ENCODE measurements around the gene RNF181. TPM values are rescaled to one million over a fixed set of nuclear protein-coding genes. Genes with fewer than 3 reads are reported as not detected.

RNF181 gene
- total RNA-seq, 1 experiment from 2014 or later: 123 TPM

DNA sequence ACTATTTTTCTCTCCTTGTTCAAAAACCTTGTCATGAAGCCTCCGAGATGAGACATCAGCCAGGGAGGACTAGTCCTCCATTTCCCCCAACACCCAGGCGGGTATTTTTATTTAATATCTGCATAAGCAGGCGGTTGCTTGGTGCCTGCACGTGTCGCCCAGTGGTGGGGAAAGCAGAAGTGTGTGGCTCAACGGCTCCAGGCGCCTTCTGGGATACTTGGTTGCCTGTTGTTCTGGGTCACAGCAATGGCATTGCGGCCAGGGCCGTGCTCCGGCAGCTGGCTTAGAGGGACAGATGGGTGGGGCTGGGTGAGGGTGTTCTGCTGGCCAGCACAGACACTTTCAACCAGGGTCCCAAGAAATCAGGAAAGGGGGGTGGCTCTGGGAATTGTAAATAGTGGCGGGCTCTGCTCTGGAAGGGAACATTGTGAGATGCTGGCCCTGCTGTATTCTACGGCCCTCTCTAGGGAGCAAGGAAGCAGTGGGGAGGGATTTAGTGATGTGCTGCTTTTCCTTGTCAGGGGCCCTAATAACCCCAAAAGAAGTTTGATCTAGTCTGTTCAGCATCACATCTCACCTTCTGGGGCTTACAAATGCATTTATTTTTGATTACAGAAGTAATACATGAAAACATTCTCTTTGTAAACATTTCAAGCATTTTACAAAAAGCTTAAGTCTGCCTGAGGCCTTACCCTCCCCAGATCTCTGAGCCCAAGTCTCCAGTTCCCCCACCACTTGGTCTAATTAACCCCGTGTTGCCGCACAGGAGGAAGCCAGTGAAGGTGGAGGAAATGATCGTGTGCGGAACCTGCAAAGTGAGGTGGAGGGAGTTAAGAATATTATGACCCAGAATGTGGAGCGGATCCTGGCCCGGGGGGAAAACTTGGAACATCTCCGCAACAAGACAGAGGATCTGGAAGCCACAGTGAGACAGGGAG is 17.0 kb upstream of the RNF181 start:
- BruUV-seq (replicated peaks): no TSS peak
- Mint-ChIP-seq H3K4me3 (ENCODE audit: unreplicated experiment) (peak overlapping the region; percentile 90), H3K36me3 (ENCODE audit: insufficient read depth, unreplicated experiment) (peaks cover 13% of the 10 kb centered on the region), H3K9me3 (ENCODE audit: unreplicated experiment) (no peaks in the 10 kb centered on the region), H3K4me1 (ENCODE audit: low read depth, unreplicated experiment) (peaks cover 13% of the 10 kb centered on the region), H3K27me3 (ENCODE audit: insufficient read depth, unreplicated experiment) (no peaks in the 10 kb centered on the region), H3K27ac (ENCODE audit: unreplicated experiment) (peak overlapping the region; percentile 93)
- no peak for DNase-seq
- TF ChIP-seq, protein P1, sequence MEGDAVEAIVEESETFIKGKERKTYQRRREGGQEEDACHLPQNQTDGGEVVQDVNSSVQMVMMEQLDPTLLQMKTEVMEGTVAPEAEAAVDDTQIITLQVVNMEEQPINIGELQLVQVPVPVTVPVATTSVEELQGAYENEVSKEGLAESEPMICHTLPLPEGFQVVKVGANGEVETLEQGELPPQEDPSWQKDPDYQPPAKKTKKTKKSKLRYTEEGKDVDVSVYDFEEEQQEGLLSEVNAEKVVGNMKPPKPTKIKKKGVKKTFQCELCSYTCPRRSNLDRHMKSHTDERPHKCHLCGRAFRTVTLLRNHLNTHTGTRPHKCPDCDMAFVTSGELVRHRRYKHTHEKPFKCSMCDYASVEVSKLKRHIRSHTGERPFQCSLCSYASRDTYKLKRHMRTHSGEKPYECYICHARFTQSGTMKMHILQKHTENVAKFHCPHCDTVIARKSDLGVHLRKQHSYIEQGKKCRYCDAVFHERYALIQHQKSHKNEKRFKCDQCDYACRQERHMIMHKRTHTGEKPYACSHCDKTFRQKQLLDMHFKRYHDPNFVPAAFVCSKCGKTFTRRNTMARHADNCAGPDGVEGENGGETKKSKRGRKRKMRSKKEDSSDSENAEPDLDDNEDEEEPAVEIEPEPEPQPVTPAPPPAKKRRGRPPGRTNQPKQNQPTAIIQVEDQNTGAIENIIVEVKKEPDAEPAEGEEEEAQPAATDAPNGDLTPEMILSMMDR (IDR thresholded peaks at IDR 0.05; ENCODE audit: insufficient read depth in 1 of 2, low read depth in 1 of 2, low read length in 1 of 2, severe bottlenecking in 1 of 2, unreplicated experiment in 1 of 2): no peak
- H3K36me3 ChIP-seq (ENCODE audit: control insufficient read depth, insufficient read depth, low read length): no peaks in the 10 kb centered on the region; the same call in 1 of the 2 replicates
- intact Hi-C loops (cut with micrococcal nuclease; ENCODE audit: unreplicated experiment): no loop called here
- H3K4me1 ChIP-seq: peaks cover 14% of the 10 kb centered on the region
- peak overlapping the region; percentile 67 for H3K4me3 ChIP-seq (ENCODE audit: low read depth, low read length)
- ChIA-PET CTCF (interaction anchor here (0.6 to 1.8 kb wide), 4 partner anchors 9 to 502 kb away, joined by 3 to 15 read pairs (median 4); partner anchors contain the start of gene GGCX), POLR2A (interaction anchor here (0.6 to 2.3 kb wide), 9 partner anchors 9 to 160 kb away, joined by 3 to 24 read pairs (median 5); partner anchors contain the start of genes C2orf68, GGCX, MAT2A and RNF181)
- H3K27me3 ChIP-seq (replicated peaks; ENCODE audit: control insufficient read depth, insufficient read depth, low read length): no peaks in the 10 kb centered on the region
- no peaks in the 10 kb centered on the region for H3K9me3 ChIP-seq

DNA sequence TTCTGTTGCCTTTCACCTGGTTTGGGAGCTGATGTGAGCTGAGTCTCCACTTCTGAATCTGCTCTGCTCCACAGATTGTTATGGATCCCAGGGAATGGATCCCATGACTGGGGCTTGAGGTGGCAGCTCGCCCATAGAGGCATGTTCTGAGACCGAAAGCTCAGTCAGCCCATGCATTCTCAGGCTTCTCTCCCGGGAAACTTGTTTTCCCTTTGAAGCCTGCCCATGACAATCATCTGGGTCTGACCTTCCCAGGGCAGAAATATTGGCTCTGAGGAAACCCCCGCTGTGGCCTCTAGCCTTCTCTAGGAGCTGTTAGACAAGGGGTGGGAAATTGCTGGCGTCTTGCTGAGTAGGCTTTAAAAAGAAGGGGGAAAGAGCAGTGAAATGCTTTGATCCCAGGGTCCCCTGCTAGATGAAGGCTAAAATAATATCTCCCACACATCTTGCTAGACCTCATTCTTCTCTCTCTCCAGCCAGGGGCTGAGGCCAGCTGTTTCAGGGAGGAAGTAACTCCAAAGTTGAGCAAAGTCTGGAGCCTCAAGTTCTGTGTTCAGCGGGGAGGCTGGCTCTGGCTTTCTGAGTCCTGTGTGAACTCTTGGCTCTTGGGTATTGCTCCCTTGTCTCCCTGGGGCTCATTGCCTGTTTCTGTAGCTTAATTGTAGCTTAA is 16.1 kb upstream of the RNF181 start:
- H3K36me3 ChIP-seq (ENCODE audit: control insufficient read depth, insufficient read depth, low read length): no peaks in the 10 kb centered on the region; the same call in 1 of the 2 replicates
- H3K4me1 Mint-ChIP-seq (ENCODE audit: low read depth, unreplicated experiment): peaks cover 13% of the 10 kb centered on the region

DNA sequence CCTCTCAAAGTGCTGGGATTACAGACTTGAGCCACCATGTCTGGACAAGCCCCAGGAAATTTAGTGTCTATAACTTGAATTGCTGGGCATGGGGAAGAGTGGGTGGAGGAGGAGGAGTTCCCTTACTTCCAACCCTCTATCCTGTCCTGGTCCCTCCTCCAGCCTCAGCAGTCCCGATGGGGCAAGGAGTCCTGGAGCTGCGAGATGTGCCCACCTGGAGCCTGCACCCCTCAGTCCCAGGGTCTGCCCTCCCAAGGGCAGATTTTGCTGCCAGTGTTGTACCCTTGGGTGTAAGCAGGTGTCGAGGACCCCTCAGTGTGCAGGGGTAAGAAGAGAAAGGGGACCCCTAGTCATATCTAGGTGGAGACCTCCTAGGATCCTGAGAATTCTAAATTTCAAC is 15.3 kb upstream of the RNF181 start:
- H3K27me3 ChIP-seq (replicated peaks; ENCODE audit: control insufficient read depth, insufficient read depth, low read length): no peaks in the 10 kb centered on the region
- CTCF ChIA-PET: no interaction called here
- Mint-ChIP-seq H3K27me3 (ENCODE audit: insufficient read depth, unreplicated experiment) (no peaks in the 10 kb centered on the region), H3K4me3 (ENCODE audit: unreplicated experiment) (no peak overlapping the region), H3K9me3 (ENCODE audit: unreplicated experiment) (no peaks in the 10 kb centered on the region), H3K4me1 (ENCODE audit: low read depth, unreplicated experiment) (peaks cover 19% of the 10 kb centered on the region), H3K36me3 (ENCODE audit: insufficient read depth, unreplicated experiment) (peaks cover 19% of the 10 kb centered on the region), H3K27ac (ENCODE audit: unreplicated experiment) (no peak overlapping the region)
- no peak for DNase-seq
- POLR2A ChIA-PET: no interaction called here
- H3K4me1 ChIP-seq: peaks cover 24% of the 10 kb centered on the region
- H3K9me3 ChIP-seq: no peaks in the 10 kb centered on the region
- H3K36me3 ChIP-seq (ENCODE audit: control insufficient read depth, insufficient read depth, low read length): no peaks in the 10 kb centered on the region; the same call in 1 of the 2 replicates
- intact Hi-C loops (cut with micrococcal nuclease; ENCODE audit: unreplicated experiment): no loop called here
- no TSS peak for BruUV-seq (replicated peaks)
- no peak overlapping the region for H3K4me3 ChIP-seq (ENCODE audit: low read depth, low read length)
- TF ChIP-seq, protein P1 (IDR thresholded peaks at IDR 0.05; ENCODE audit: insufficient read depth in 1 of 2, low read depth in 1 of 2, low read length in 1 of 2, severe bottlenecking in 1 of 2, unreplicated experiment in 1 of 2): no peak

More for the DNA sequence above, 16.1 kb upstream of the RNF181 start:
- no TSS peak for BruUV-seq (replicated peaks)
- intact Hi-C loops (cut with micrococcal nuclease; ENCODE audit: unreplicated experiment): no loop called here
- H3K27me3 ChIP-seq (replicated peaks; ENCODE audit: control insufficient read depth, insufficient read depth, low read length): no peaks in the 10 kb centered on the region
- no peaks in the 10 kb centered on the region for H3K9me3 ChIP-seq
- POLR2A ChIA-PET: no interaction called here
- Mint-ChIP-seq H3K36me3 (ENCODE audit: insufficient read depth, unreplicated experiment) (peaks cover 13% of the 10 kb centered on the region), H3K9me3 (ENCODE audit: unreplicated experiment) (no peaks in the 10 kb centered on the region), H3K27me3 (ENCODE audit: insufficient read depth, unreplicated experiment) (no peaks in the 10 kb centered on the region), H3K27ac (ENCODE audit: unreplicated experiment) (no peak overlapping the region), H3K4me3 (ENCODE audit: unreplicated experiment) (no peak overlapping the region)
- no peak for DNase-seq
- TF ChIP-seq, protein P1 (IDR thresholded peaks at IDR 0.05; ENCODE audit: insufficient read depth in 1 of 2, low read depth in 1 of 2, low read length in 1 of 2, severe bottlenecking in 1 of 2, unreplicated experiment in 1 of 2): no peak
- peaks cover 19% of the 10 kb centered on the region for H3K4me1 ChIP-seq
- CTCF ChIA-PET: interaction anchor here (0.6 kb wide), 1 partner anchor 24 kb away, joined by 5 read pairs; no protein-coding TSS in a partner anchor
- H3K4me3 ChIP-seq (ENCODE audit: low read depth, low read length): no peak overlapping the region

Measured in Caco-2 (cell line).